GM19328 (cell line): ENCODE results near the gene WDR1.

Experiments
- ATAC-seq: cut with Tn5 transposase; IDR thresholded peaks from one replicate; pipeline ENCODE4 v1.9.1; 2021; ENCODE audit warnings: mild to moderate bottlenecking, moderate library complexity; ENCODE audit not compliant: unreplicated experiment

The WDR1 gene

GRCh38 chr4:10048941-10049697 is 67.5 kb downstream of the WDR1 start:
- no peak for ATAC-seq

DNA sequence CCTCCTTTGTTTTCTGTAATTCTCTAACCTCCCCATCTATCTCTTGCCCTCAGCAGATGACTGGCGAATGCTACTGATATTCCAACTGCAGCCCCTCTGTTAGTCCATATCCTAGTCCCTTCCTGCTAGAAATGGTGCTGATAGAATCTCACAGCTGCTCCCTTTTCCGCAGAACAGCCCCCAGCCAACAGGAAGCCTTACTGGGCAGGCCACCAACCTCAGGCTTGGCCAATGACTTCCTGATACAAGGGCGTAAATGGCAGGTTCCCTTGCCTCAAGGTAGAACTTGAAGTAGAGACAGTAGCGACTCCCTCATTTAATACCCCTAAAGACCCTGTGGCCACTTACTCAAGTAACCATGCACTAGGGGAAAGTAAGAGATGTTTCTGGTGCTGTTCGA is 68.6 kb downstream of the WDR1 start:
- no peak for ATAC-seq

- ATAC-seq = no peak
Measured at GRCh38 chr4:10046471-10046870, 70.1 kb downstream of the WDR1 start.

DNA sequence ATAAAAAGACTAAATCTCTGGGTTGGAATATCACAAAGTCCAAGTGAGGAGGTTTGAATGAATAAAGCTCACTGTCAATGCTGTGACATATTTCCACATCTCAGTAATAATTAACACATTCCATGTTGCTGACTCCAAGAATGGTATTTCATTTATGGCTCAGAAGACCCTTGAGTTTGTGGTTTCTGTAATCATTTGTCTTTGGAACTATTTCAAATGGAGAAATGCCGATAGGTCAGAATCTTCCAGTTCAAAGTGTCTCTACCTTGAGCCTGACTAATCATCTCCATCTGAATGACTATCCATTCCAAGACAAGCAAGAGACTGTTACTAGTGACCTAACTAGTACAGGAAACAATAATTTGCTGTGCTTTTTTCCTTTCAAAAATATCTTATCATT is 71.1 kb downstream of the WDR1 start:
- ATAC-seq = no peak

- no peak for ATAC-seq
Measured at GRCh38 chr4:10041036-10041435, 75.6 kb downstream of the WDR1 start.

GRCh38 chr4:10040049-10040892 is 76.3 kb downstream of the WDR1 start:
- no peak for ATAC-seq

DNA sequence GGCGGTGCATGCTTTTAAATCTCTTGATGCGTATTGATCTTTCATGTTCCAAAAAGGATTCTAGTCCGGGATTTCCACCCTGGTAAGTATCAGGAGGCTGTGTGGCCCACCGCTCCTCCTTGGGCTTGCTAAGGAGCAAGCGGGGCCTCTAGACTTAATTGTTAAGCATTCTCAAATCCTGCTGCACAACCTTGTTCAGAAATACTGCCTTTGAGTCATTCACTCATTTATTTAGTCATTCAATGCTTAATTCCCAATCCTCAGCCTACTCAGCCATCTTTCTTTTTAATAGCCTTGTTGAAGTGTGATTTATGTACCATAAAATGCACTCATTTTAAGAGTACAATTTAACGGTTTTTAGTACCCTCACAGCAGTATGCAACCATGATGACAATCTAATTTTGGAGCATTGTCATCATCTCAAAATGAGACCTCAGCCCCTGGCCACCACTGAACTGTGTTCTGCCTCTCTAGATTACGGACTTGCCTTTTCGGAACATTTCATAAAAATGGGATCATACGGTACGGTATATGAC is 79.7 kb downstream of the WDR1 start:
- ATAC-seq = no peak

- no peak for ATAC-seq
Measured at GRCh38 chr4:10035130-10035529, 81.5 kb downstream of the WDR1 start.

GRCh38 chr4:10034612-10035104 is 81.9 kb downstream of the WDR1 start:
- ATAC-seq = no peak

- no peak for ATAC-seq
Measured at GRCh38 chr4:10034136-10034535, 82.5 kb downstream of the WDR1 start.

- ATAC-seq = peak; percentile 55
Measured at GRCh38 chr4:10033191-10033881, 83.3 kb downstream of the WDR1 start.

- ATAC-seq = no peak
Measured at GRCh38 chr4:10032625-10033024, 84.0 kb downstream of the WDR1 start.

GRCh38 chr4:10031668-10032590 is 84.7 kb downstream of the WDR1 start:
- ATAC-seq = no peak

DNA sequence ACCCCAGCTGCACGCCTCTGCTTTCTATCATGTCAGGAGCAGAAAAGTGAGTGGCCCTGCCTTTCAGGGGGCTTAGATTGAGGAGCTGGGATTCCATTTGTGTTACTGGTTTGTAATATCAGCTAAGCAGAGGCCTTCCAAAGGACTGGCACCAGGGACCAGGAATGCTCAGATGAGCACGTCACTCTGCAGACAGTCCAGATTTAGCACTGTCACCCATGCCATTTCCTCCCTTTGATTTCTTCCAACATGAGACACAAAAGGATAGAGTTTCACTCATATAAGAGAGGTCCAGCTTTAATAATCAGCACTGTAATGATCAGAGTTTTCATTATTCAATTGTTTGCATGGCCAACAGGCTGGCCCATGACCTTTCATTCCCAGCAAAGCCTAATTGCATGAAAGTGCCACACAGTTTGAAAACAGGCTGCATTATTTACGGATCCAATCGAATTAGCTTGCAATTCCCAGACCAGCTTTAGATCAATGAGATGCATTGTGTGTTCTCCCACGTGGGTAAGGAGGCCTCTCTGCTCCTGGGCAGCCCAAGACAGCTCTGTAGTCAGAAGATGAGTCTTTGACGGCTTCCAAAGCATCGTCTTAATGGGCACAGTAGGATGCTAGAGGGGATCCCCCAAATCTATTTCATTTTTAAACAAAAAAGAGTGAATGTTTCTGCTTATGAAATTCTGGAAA is 85.5 kb downstream of the WDR1 start:
- no peak for ATAC-seq

- no peak for ATAC-seq
Measured at GRCh38 chr4:10029403-10029802, 87.2 kb downstream of the WDR1 start.

DNA sequence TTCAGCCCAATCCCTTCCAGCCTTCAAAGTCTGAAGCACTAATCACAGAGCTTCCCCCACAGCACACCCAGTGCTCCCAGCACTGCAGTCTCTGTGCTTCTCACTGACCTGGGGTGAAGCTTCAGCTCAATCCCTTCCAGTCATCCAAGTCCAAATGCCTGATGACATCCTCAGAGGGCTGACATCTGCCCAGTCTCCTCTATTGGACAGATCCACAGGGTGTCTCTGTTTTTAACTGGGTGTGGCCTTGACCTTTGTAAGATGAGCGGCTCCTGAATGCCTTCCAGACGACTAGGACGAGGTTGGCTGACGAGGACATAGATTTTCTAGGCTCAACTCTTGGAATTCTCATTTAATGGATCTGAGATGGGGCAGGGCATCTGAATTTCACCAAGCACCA is 87.7 kb downstream of the WDR1 start:
- ATAC-seq = no peak

GRCh38 chr4:10026485-10026884 is 90.1 kb downstream of the WDR1 start:
- no peak for ATAC-seq

DNA sequence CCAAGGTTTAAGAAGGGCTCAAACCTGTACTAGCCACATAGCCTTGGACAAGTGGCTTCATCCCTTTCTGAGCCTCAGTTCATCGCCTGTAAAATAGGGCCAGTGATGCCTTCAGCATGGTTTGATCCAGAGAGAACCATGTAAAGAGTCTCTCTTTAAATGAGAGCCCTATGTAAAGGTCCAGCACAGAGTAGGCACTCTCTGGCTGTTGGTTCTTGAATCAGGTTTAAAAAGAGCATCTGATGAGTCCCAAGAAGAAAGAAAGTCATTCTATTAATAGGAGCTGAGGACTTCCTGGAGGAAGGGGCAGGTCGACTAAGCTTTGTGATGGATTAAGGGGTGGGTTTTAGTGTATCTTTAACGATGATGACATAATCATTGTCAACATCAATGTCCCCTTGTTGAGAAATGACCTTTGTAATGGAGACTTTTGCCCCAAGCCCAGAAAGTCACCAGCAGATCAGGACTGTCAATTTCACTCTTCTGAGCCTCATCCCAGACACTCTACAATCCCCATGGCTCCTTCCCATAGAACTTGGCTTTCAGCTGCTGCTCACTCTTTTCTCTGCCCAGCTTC is 91.3 kb downstream of the WDR1 start:
- no peak for ATAC-seq
